ENCODE data around the gene KSR1.
"Not testable (repeated sequence)": the region's sequence is repeated elsewhere in the genome, so short reads cannot be mapped to it uniquely, and the experiment has no call there.

KSR1 gene

GRCh38 chr17:27621942-27622559, 165.8 kb downstream of the KSR1 start:
- no peak for DNase-seq

- no peak for DNase-seq
Measured at GRCh38 chr17:27622986-27623385, 166.7 kb downstream of the KSR1 start.

GRCh38 chr17:27623614-27624013, 167.4 kb downstream of the KSR1 start:
- DNase-seq = no peak

- DNase-seq = no peak
Measured at GRCh38 chr17:27624539-27624938, 168.3 kb downstream of the KSR1 start.

- DNase-seq = no peak
Measured at GRCh38 chr17:27625856-27626255, 169.6 kb downstream of the KSR1 start.

GRCh38 chr17:27627514-27627913, 171.3 kb downstream of the KSR1 start:
- no peak for DNase-seq

- no peak for DNase-seq
Measured at GRCh38 chr17:27628376-27628775, 172.1 kb downstream of the KSR1 start.

- DNase-seq = not testable (repeated sequence)
Measured at GRCh38 chr17:27629260-27629659, 173.0 kb downstream of the KSR1 start.

- no peak for DNase-seq
Measured at GRCh38 chr17:27630607-27631410, 174.6 kb downstream of the KSR1 start, which contains the start of gene LGALS9. LGALS9 (plus strand) TSS chr17:27631188; CDS start chr17:27631266, 78 bp downstream.

- no peak for DNase-seq
Measured at GRCh38 chr17:27631411-27631760, 175.1 kb downstream of the KSR1 start.

- no peak for DNase-seq
Measured at GRCh38 chr17:27631897-27632725, 175.9 kb downstream of the KSR1 start.

GRCh38 chr17:27632766-27633165, 176.5 kb downstream of the KSR1 start:
- DNase-seq = not testable (repeated sequence)

- no peak for DNase-seq
Measured at GRCh38 chr17:27633312-27634025, 177.2 kb downstream of the KSR1 start.

GRCh38 chr17:27634026-27634335, 177.7 kb downstream of the KSR1 start:
- DNase-seq = no peak

GRCh38 chr17:27634776-27635175, 178.5 kb downstream of the KSR1 start:
- no peak for DNase-seq

- no peak for DNase-seq
Measured at GRCh38 chr17:27635275-27635823, 179.1 kb downstream of the KSR1 start.

GRCh38 chr17:27636005-27636520, 179.8 kb downstream of the KSR1 start:
- not testable (repeated sequence) for DNase-seq

- DNase-seq = not testable (repeated sequence)
Measured at GRCh38 chr17:27637818-27638217, 181.6 kb downstream of the KSR1 start.

GRCh38 chr17:27638415-27638914, 182.2 kb downstream of the KSR1 start:
- not testable (repeated sequence) for DNase-seq

GRCh38 chr17:27640790-27641189, 184.5 kb downstream of the KSR1 start:
- DNase-seq = no peak

GRCh38 chr17:27644586-27644985, 188.3 kb downstream of the KSR1 start:
- DNase-seq = no peak

GRCh38 chr17:27645621-27646020, 189.4 kb downstream of the KSR1 start:
- not testable (repeated sequence) for DNase-seq
